Measurements from ENCODE around the gene RUNX2. TPM values are rescaled to one million over a fixed set of nuclear protein-coding genes. Genes with fewer than 3 reads are reported as not detected.

The RUNX2 gene
- total RNA-seq, 1 experiment from 2014 or later: 3.8 TPM

GRCh38 chr6:45478240-45478639 is 150.1 kb downstream of the RUNX2 start:
- peak; percentile 81 for ATAC-seq
- Histone ChIP-seq H4K20me1 (ENCODE audit: low read length) (no peaks in the 10 kb centered on the region), H3K4me3 (ENCODE audit: low read length) (no peak overlapping the region), H3K4me2 (ENCODE audit: low read length) (peak overlapping the region; percentile 38), H3K36me3 (ENCODE audit: low read depth, low read length) (peaks cover 6% of the 10 kb centered on the region), H2AFZ (ENCODE audit: low read length) (no peak overlapping the region), H3K4me1 (ENCODE audit: insufficient read depth, low read length) (peaks cover 23% of the 10 kb centered on the region), H3K27ac (ENCODE audit: low read length) (peak overlapping the region; percentile 35), H3K79me2 (ENCODE audit: low read length) (peaks cover 10% of the 10 kb centered on the region; the same call in 1 of the 2 replicates), H3K9me2 (replicated peaks; ENCODE audit: low read length) (no peaks in the 10 kb centered on the region), H3K9ac (ENCODE audit: low read length) (no peak overlapping the region), H3K9me3 (ENCODE audit: low read length) (no peaks in the 10 kb centered on the region), H3F3A (ENCODE audit: low read length, unreplicated experiment) (no peaks in the 10 kb centered on the region), H3K27me3 (ENCODE audit: low read length) (no peaks in the 10 kb centered on the region)
- intact Hi-C loops (cut with micrococcal nuclease): no loop called here
- no TSS peak for BruUV-seq (replicated peaks)
- DNase-seq: peak; percentile 71
- CTCF ChIA-PET: no interaction called here
- POLR2A ChIA-PET (ENCODE audit: unreplicated experiment): no interaction called here
- TF ChIP-seq EZH2 (IDR thresholded peaks at IDR 0.05; ENCODE audit: low read length, unreplicated experiment): no peak

DNA sequence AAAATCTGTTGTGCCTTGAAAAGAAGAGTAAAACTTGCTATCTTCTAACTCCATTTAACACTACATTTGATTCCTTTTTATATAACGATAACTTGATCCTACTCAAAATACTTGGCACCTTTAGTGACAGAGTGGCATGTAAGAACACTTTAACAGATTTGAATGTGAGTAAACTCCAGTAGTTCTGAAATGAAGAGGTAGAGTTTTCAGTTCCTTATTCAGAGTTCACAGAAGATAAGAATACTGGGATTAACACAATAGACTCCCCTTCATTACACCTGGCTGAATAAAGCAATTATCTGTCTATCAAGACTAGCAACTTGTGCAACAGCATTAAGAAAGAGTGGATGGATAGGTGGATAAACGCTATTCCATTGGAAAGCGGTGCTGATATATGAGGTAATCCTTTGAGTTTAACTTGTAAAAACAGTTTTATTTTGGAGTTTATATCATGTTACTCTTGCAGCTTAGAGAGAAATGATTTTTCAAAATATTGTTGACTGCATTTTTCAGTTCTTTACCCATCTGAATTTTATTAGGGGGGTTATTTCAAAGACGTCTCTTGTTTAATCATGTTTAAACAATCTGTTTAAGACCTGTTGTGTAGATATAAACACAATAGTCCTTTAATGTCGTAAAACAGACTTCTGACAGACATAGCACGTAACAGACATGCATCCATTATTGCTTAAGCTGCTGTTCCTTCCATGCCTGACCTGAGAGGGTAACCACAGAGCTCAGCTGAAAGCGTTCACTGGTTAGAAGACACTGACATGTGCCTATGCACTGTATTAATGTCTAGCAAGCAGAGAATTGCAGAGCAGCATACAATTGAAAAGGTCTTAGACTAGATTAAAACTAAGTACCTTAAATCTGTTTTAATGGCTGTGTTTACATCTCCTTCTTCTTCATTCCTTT is 152.0 kb downstream of the RUNX2 start:
- Histone ChIP-seq H3K9me3 (ENCODE audit: low read length) (no peaks in the 10 kb centered on the region), H3K4me3 (ENCODE audit: low read length) (no peak overlapping the region), H3K27me3 (ENCODE audit: low read length) (no peaks in the 10 kb centered on the region), H4K20me1 (ENCODE audit: low read length) (no peaks in the 10 kb centered on the region), H3K36me3 (ENCODE audit: low read depth, low read length) (peaks cover 9% of the 10 kb centered on the region), H3K9ac (ENCODE audit: low read length) (no peak overlapping the region), H2AFZ (ENCODE audit: low read length) (no peak overlapping the region), H3F3A (ENCODE audit: low read length, unreplicated experiment) (no peaks in the 10 kb centered on the region), H3K9me2 (replicated peaks; ENCODE audit: low read length) (no peaks in the 10 kb centered on the region), H3K79me2 (ENCODE audit: low read length) (peaks cover 10% of the 10 kb centered on the region; the same call in 1 of the 2 replicates), H3K27ac (ENCODE audit: low read length) (no peak overlapping the region), H3K4me2 (ENCODE audit: low read length) (no peak overlapping the region), H3K4me1 (ENCODE audit: insufficient read depth, low read length) (peaks cover 23% of the 10 kb centered on the region)
- BruUV-seq (replicated peaks): no TSS peak
- CTCF ChIA-PET: no interaction called here
- POLR2A ChIA-PET (ENCODE audit: unreplicated experiment): no interaction called here
- TF ChIP-seq EZH2 (IDR thresholded peaks at IDR 0.05; ENCODE audit: low read length, unreplicated experiment) (no peak), CTCF (conservative IDR thresholded peaks at IDR 0.05; ENCODE audit: low read depth, low read length) (no peak), EZH2phosphoT487 (IDR thresholded peaks at IDR 0.05; ENCODE audit: borderline replicate concordance, low read length) (no peak)
- intact Hi-C loops (cut with micrococcal nuclease): no loop called here
- ATAC-seq (no peak), DNase-seq (no peak)

GRCh38 chr6:45480752-45481415 is 152.8 kb downstream of the RUNX2 start:
- Histone ChIP-seq H3K27ac (ENCODE audit: low read length) (no peak overlapping the region), H3F3A (ENCODE audit: low read length, unreplicated experiment) (no peaks in the 10 kb centered on the region), H4K20me1 (ENCODE audit: low read length) (no peaks in the 10 kb centered on the region), H3K9ac (ENCODE audit: low read length) (no peak overlapping the region), H3K4me1 (ENCODE audit: insufficient read depth, low read length) (peaks cover 23% of the 10 kb centered on the region), H3K79me2 (ENCODE audit: low read length) (peaks cover 10% of the 10 kb centered on the region; the same call in 1 of the 2 replicates), H3K9me3 (ENCODE audit: low read length) (no peaks in the 10 kb centered on the region), H3K36me3 (ENCODE audit: low read depth, low read length) (peaks cover 9% of the 10 kb centered on the region), H3K9me2 (replicated peaks; ENCODE audit: low read length) (no peaks in the 10 kb centered on the region), H3K27me3 (ENCODE audit: low read length) (no peaks in the 10 kb centered on the region), H3K4me3 (ENCODE audit: low read length) (no peak overlapping the region), H2AFZ (ENCODE audit: low read length) (no peak overlapping the region), H3K4me2 (ENCODE audit: low read length) (no peak overlapping the region)
- DNase-seq (no peak), ATAC-seq (no peak)
- no peak for TF ChIP-seq EZH2phosphoT487 (IDR thresholded peaks at IDR 0.05; ENCODE audit: borderline replicate concordance, low read length)
- POLR2A ChIA-PET (ENCODE audit: unreplicated experiment): no interaction called here
- intact Hi-C loops (cut with micrococcal nuclease): no loop called here
- CTCF ChIA-PET: no interaction called here
- BruUV-seq (replicated peaks): no TSS peak

Measured in PC-3 (cell line).